GM19397 (cell line): ENCODE data around the gene FAM167B.
A peak's percentile ranks its signal among the peaks of the same experiment; 100 is the strongest.
"Not testable (repeated sequence)": the region's sequence is repeated elsewhere in the genome, so short reads cannot be mapped to it uniquely, and the experiment has no call there.

Experiments used
- ATAC-seq: cut with Tn5 transposase; IDR thresholded peaks from one replicate; pipeline ENCODE4 v1.9.1; 2021; ENCODE audit warnings: mild to moderate bottlenecking, moderate library complexity; ENCODE audit not compliant: unreplicated experiment

FAM167B gene

GRCh38 chr1:32291708-32292538, 44.9 kb downstream of the FAM167B start, which contains the start of gene HDAC1:
TSS of gene HDAC1 (plus strand) at chr1:32292083. CDS start at chr1:32292170, 87 bp downstream.
- ATAC-seq: peak; percentile 98

DNA sequence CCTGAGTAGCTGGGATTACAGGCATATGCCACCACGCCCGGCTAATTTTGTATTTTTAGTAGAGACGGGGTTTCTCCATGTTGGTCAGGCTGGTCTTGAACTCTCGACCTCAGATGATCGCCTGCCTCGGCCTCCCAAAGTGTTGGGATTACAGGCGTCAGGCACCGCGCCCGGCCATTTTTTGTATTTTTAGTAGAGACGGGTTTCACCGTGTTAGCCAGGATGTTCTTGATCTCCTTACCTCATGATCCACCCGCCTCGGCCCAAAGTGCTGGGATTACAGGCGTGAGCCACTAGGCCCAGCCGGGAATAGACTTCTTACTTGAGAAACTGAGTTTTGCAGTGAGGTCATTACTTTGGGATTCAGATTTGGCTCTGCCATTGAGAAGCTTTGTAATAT, 51.2 kb downstream of the FAM167B start:
- ATAC-seq: not testable (repeated sequence)
